Omental fat pad (tissue), 4 donors: Measurements from ENCODE around the gene KCNMB2. TPM values are rescaled to one million over a fixed set of nuclear protein-coding genes. Genes with fewer than 3 reads are reported as not detected.

Source experiments
- ATAC-seq: fragments of 150-250 bp; one replicate; pipeline ENCODE4 v1.9.1; 2016; ENCODE audit warnings: mild to moderate bottlenecking, moderate library complexity; ENCODE audit not compliant: low FRiP score
- DNase-seq: peaks from one replicate; pipeline ENCODE4 v3.0.0-alpha.2; 2019; ENCODE audit warnings: low spot score
- CTCF ChIP-seq, 3 donors: fragments of 450-650 bp; IDR thresholded peaks; one replicate each; pipeline ENCODE4 v1.5.1; 2016 to 2017; ENCODE audit warnings: antibody characterized with exemption in 3 of 3, mild to moderate bottlenecking in 3 of 3, moderate library complexity in 2 of 3
- total RNA-seq, 4 donors: library from RNA; depleted of rRNA; stranded (reverse); fragments of >200 nt; gene quantifications; one replicate each; pipeline ENCODE4 v1.1.0, GENCODE V29; 2016

The KCNMB2 gene
- total RNA-seq, 4 donors from 2014 or later: 0.24 to 0.65 TPM; not detected in 2

GRCh38 chr3:178870085-178870484, 333.8 kb downstream of the KCNMB2 start:
- no peak for TF ChIP-seq CTCF (IDR thresholded peaks at IDR 0.05)
- DNase-seq (no peak), ATAC-seq (no peak)

GRCh38 chr3:178875157-178875556, 338.9 kb downstream of the KCNMB2 start:
- TF ChIP-seq CTCF (IDR thresholded peaks at IDR 0.05): no peak
- DNase-seq (no peak), ATAC-seq (no peak)

- DNase-seq (no peak), ATAC-seq (no peak)
- no peak for TF ChIP-seq CTCF (IDR thresholded peaks at IDR 0.05)
Measured at GRCh38 chr3:178875836-178876235, 339.6 kb downstream of the KCNMB2 start.

- TF ChIP-seq CTCF (IDR thresholded peaks at IDR 0.05): no peak
- no peak for DNase-seq
- ATAC-seq: no peak
Measured at GRCh38 chr3:178880274-178880673, 344.0 kb downstream of the KCNMB2 start.
